HEK293 (cell line): ENCODE data around the gene EMC7.

Experiments
- ZBTB1 ChIP-seq: fragments of 450-650 bp; formaldehyde crosslinking; IDR thresholded peaks from 2 replicates; pipeline ENCODE4 v1.5.1; 2016; ENCODE audit warnings: missing biosample characterization, missing genetic modification characterization
- ZEB2 ChIP-seq: fragments of 450-650 bp; formaldehyde crosslinking; IDR thresholded peaks from 2 replicates; pipeline ENCODE4 v1.5.1; 2016; ENCODE audit warnings: missing biosample characterization, missing genetic modification characterization
- ZFP37 ChIP-seq: fragments of 450-650 bp; formaldehyde crosslinking; IDR thresholded peaks from 2 replicates; pipeline ENCODE4 v1.5.1; 2016; ENCODE audit warnings: missing biosample characterization, missing genetic modification characterization
- ZNF549 ChIP-seq: fragments of 450-650 bp; IDR thresholded peaks from 2 replicates; pipeline ENCODE4 v1.5.1; 2018; ENCODE audit warnings: missing biosample characterization, missing genetic modification characterization, mild to moderate bottlenecking, inconsistent platforms, moderate library complexity
- ZNF624 ChIP-seq: fragments of 450-650 bp; formaldehyde crosslinking; IDR thresholded peaks from 2 replicates; pipeline ENCODE4 v1.5.1; 2017; ENCODE audit warnings: missing biosample characterization, missing genetic modification characterization
- TF ChIP-seq, protein P1 (sequence below): fragments of 450-650 bp; formaldehyde crosslinking; IDR thresholded peaks from 2 replicates; pipeline ENCODE4 v1.5.1; 2016; ENCODE audit warnings: missing biosample characterization, missing genetic modification characterization
- TF ChIP-seq, protein P2 (sequence below): fragments of 450-650 bp; formaldehyde crosslinking; IDR thresholded peaks from 2 replicates; pipeline ENCODE4 v1.5.1; 2016; ENCODE audit warnings: missing biosample characterization, missing genetic modification characterization, low read depth

- TF ChIP-seq, protein P1, sequence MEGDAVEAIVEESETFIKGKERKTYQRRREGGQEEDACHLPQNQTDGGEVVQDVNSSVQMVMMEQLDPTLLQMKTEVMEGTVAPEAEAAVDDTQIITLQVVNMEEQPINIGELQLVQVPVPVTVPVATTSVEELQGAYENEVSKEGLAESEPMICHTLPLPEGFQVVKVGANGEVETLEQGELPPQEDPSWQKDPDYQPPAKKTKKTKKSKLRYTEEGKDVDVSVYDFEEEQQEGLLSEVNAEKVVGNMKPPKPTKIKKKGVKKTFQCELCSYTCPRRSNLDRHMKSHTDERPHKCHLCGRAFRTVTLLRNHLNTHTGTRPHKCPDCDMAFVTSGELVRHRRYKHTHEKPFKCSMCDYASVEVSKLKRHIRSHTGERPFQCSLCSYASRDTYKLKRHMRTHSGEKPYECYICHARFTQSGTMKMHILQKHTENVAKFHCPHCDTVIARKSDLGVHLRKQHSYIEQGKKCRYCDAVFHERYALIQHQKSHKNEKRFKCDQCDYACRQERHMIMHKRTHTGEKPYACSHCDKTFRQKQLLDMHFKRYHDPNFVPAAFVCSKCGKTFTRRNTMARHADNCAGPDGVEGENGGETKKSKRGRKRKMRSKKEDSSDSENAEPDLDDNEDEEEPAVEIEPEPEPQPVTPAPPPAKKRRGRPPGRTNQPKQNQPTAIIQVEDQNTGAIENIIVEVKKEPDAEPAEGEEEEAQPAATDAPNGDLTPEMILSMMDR: no peak
- TF ChIP-seq, protein P2, sequence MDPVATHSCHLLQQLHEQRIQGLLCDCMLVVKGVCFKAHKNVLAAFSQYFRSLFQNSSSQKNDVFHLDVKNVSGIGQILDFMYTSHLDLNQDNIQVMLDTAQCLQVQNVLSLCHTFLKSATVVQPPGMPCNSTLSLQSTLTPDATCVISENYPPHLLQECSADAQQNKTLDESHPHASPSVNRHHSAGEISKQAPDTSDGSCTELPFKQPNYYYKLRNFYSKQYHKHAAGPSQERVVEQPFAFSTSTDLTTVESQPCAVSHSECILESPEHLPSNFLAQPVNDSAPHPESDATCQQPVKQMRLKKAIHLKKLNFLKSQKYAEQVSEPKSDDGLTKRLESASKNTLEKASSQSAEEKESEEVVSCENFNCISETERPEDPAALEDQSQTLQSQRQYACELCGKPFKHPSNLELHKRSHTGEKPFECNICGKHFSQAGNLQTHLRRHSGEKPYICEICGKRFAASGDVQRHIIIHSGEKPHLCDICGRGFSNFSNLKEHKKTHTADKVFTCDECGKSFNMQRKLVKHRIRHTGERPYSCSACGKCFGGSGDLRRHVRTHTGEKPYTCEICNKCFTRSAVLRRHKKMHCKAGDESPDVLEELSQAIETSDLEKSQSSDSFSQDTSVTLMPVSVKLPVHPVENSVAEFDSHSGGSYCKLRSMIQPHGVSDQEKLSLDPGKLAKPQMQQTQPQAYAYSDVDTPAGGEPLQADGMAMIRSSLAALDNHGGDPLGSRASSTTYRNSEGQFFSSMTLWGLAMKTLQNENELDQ (tag by site-specific recombination): no peak
- TF ChIP-seq ZNF624: no peak
- no peak for TF ChIP-seq ZFP37 (tag by site-specific recombination)
- no peak for TF ChIP-seq ZEB2 (tag by site-specific recombination)
- no peak for TF ChIP-seq ZNF549 (tag by site-specific recombination)
- TF ChIP-seq ZBTB1: no peak
These were observed 47.5 kb downstream of the EMC7 start for GRCh38 chr15:34054081-34054707.
